SK-N-SH (cell line): ENCODE results near the gene CMC1. TPM values are rescaled to one million over a fixed set of nuclear protein-coding genes. Genes with fewer than 3 reads are reported as not detected.

Source experiments
- CTCF ChIA-PET: fragments of 300-600, 350-600 bp; formaldehyde crosslinking; extraction: SDS; loops from one replicate; lab custom pipeline; 2021; lab: Yijun Ruan, JAX
- POLR2A ChIA-PET: fragments of 350-600 bp; sonication (Branson Sonifier 250); formaldehyde crosslinking; extraction: SDS; loops from one replicate; lab custom pipeline; 2020; ENCODE audit warnings: antibody characterized with exemption, inconsistent platforms; lab: Yijun Ruan, JAX
- DNase-seq: peaks from one replicate; pipeline ENCODE4 v3.0.0; 2012
- H2AFZ ChIP-seq: fragments of 200-600 bp; sonication (generic); 2 replicates; pipeline ENCODE4 v1.8.1; 2016; ENCODE audit warnings: antibody characterized with exemption, mild to moderate bottlenecking, low read depth
- H3F3A ChIP-seq: fragments of 200-600 bp; sonication (generic); replicated peaks from 2 replicates; pipeline ENCODE3; 2016; ENCODE audit warnings: antibody characterized with exemption, mild to moderate bottlenecking; ENCODE audit not compliant: insufficient read depth
- H3K27ac ChIP-seq, 2 experiments: fragments of 200-500 bp in 1 of 2; fragments of 200-600 bp in 1 of 2; sonication (Bioruptor generic) in 1 of 2; sonication (generic), shearing (Covaris generic) in 1 of 2; 2 replicates each; pipeline versions ENCODE4 v1.5.1 to v1.6.1; 2014 to 2016; ENCODE audit warnings: low read depth in 2 of 2, inconsistent platforms in 1 of 2, low read length in 1 of 2, mild to moderate bottlenecking in 1 of 2, mixed read lengths in 1 of 2
- H3K27me3 ChIP-seq: fragments of 200-600 bp; sonication (generic), shearing (Covaris generic); 2 replicates; pipeline ENCODE4 v1.6.1; 2016; ENCODE audit warnings: mixed run types; ENCODE audit not compliant: insufficient read depth
- H3K36me3 ChIP-seq, 2 experiments: fragments of 200-500 bp in 1 of 2; fragments of 200-600 bp in 1 of 2; sonication (Bioruptor generic) in 1 of 2; sonication (generic) in 1 of 2; replicated peaks in 1 of 2; 2 replicates each; pipeline versions ENCODE3 to v1.5.1; 2014 to 2016; ENCODE audit warnings: low read length in 1 of 2, mild to moderate bottlenecking in 1 of 2; ENCODE audit not compliant: insufficient read depth in 2 of 2, control insufficient read depth in 1 of 2
- H3K4me1 ChIP-seq, 2 experiments: fragments of 200-500 bp in 1 of 2; fragments of 200-600 bp in 1 of 2; sonication (Bioruptor generic) in 1 of 2; sonication (generic), shearing (Covaris generic) in 1 of 2; 2 replicates each; pipeline versions ENCODE4 v1.5.1 to v1.6.1; 2014 to 2016; ENCODE audit warnings: low read depth in 1 of 2, low read length in 1 of 2, mixed run types in 1 of 2; ENCODE audit not compliant: insufficient read depth in 2 of 2, control insufficient read depth in 1 of 2
- H3K4me2 ChIP-seq: fragments of 200-600 bp; sonication (generic), shearing (Covaris generic); 2 replicates; pipeline ENCODE4 v1.6.1; 2017; ENCODE audit warnings: mixed run types
- H3K4me3 ChIP-seq, 2 experiments: fragments of 200-500 bp in 1 of 2; fragments of 200-600 bp in 1 of 2; sonication (Bioruptor generic) in 1 of 2; sonication (generic), shearing (Covaris generic) in 1 of 2; 2 replicates each; pipeline versions ENCODE4 v1.5.1 to v1.8.1; 2014 to 2016; ENCODE audit warnings: low read depth in 2 of 2, inconsistent platforms in 1 of 2, low read length in 1 of 2, mild to moderate bottlenecking in 1 of 2, mixed read lengths in 1 of 2, moderate library complexity in 1 of 2
- H3K79me2 ChIP-seq: fragments of 200-600 bp; sonication (generic); 2 replicates; pipeline ENCODE4 v1.8.1; 2017; ENCODE audit warnings: mild to moderate bottlenecking; ENCODE audit not compliant: insufficient read depth
- H3K9ac ChIP-seq: fragments of 200-600 bp; sonication (generic); 2 replicates; pipeline ENCODE4 v1.6.1; 2017; ENCODE audit warnings: mixed run types
- H3K9me2 ChIP-seq: fragments of 200-600 bp; sonication (generic); 2 replicates; pipeline ENCODE4 v1.6.1; 2017; ENCODE audit warnings: mixed run types
- H3K9me3 ChIP-seq: fragments of 200-600 bp; sonication (generic); 2 replicates; pipeline ENCODE4 v1.6.1; 2017; ENCODE audit warnings: mixed run types, mild to moderate bottlenecking, moderate library complexity
- H4K20me1 ChIP-seq: fragments of 200-600 bp; sonication (generic); 2 replicates; pipeline ENCODE4 v1.6.1; 2017; ENCODE audit warnings: mild to moderate bottlenecking, mixed run types; ENCODE audit not compliant: insufficient read depth
- ELF1 ChIP-seq: IDR thresholded peaks from 2 replicates; pipeline ENCODE4 v1.4.0; 2012
- EP300 ChIP-seq, 2 experiments: IDR thresholded peaks; 2 replicates each; pipeline versions ENCODE4 v1.4.0 to v1.6.1; 2012; ENCODE audit warnings: borderline replicate concordance in 1 of 2, low read depth in 1 of 2, low read length in 1 of 2
- EZH2phosphoT487 ChIP-seq: fragments of 200-600 bp; sonication (generic); IDR thresholded peaks from 2 replicates; pipeline ENCODE4 v1.6.1; 2017; ENCODE audit warnings: low read depth, mixed run types, mild to moderate bottlenecking, antibody characterized with exemption, moderate library complexity, borderline replicate concordance
- FOXJ3 ChIP-seq: sonication (generic); formaldehyde crosslinking; IDR thresholded peaks from 2 replicates; pipeline ENCODE4 v1.5.1; 2020; ENCODE audit warnings: mild to moderate bottlenecking, missing genetic modification reagents
- FOXM1 ChIP-seq: IDR thresholded peaks from 2 replicates; pipeline ENCODE4 v1.4.0; 2012; ENCODE audit warnings: low read depth, mild to moderate bottlenecking
- GABPA ChIP-seq: IDR thresholded peaks from 2 replicates; pipeline ENCODE4 v1.4.0; 2012; ENCODE audit warnings: low read depth, mild to moderate bottlenecking
- GATA2 ChIP-seq: sonication (generic); formaldehyde crosslinking; IDR thresholded peaks from 2 replicates; pipeline ENCODE4 v1.5.0; 2020; ENCODE audit warnings: mild to moderate bottlenecking, missing genetic modification reagents
- JUND ChIP-seq: IDR thresholded peaks from 2 replicates; pipeline ENCODE4 v1.4.0; 2012
- MEF2A ChIP-seq: IDR thresholded peaks from 2 replicates; pipeline ENCODE4 v1.4.0; 2012; ENCODE audit warnings: low read depth, borderline replicate concordance
- MXI1 ChIP-seq: IDR thresholded peaks from 2 replicates; pipeline ENCODE4 v1.6.1; 2012; ENCODE audit warnings: mild to moderate bottlenecking, low read depth, low read length, improper control_type of control experiment
- NFIC ChIP-seq: IDR thresholded peaks from 2 replicates; pipeline ENCODE4 v1.4.0; 2012; ENCODE audit warnings: borderline replicate concordance
- NRF1 ChIP-seq: IDR thresholded peaks from 2 replicates; pipeline ENCODE4 v1.6.1; 2012; ENCODE audit warnings: low read depth, mild to moderate bottlenecking, low read length
- POLR2AphosphoS5 ChIP-seq: IDR thresholded peaks from 2 replicates; pipeline ENCODE4 v1.6.1; 2012; ENCODE audit warnings: low read depth, low read length
- RCOR1 ChIP-seq: fragments of 150-350 bp; IDR thresholded peaks from 2 replicates; pipeline ENCODE4 v1.6.1; 2017; ENCODE audit warnings: antibody characterized with exemption, low read length
- REST ChIP-seq: IDR thresholded peaks from 2 replicates; pipeline ENCODE4 v1.6.1; 2012; ENCODE audit warnings: mild to moderate bottlenecking, low read depth, low read length, moderate library complexity
- RFX5 ChIP-seq: IDR thresholded peaks from 2 replicates; pipeline ENCODE4 v1.6.1; 2012; ENCODE audit warnings: mild to moderate bottlenecking, improper control_type of control experiment, low read length
- SIN3A ChIP-seq: IDR thresholded peaks from 2 replicates; pipeline ENCODE4 v1.6.1; 2012; ENCODE audit warnings: low read depth, mild to moderate bottlenecking, low read length, moderate library complexity, borderline replicate concordance
- SMC3 ChIP-seq: IDR thresholded peaks from 2 replicates; pipeline ENCODE4 v1.6.1; 2012; ENCODE audit warnings: low read depth, low read length, improper control_type of control experiment
- TAF1 ChIP-seq: IDR thresholded peaks from 2 replicates; pipeline ENCODE4 v1.6.1; 2012; ENCODE audit warnings: low read depth, mild to moderate bottlenecking, low read length, moderate library complexity, borderline replicate concordance
- TCF12 ChIP-seq: IDR thresholded peaks from 2 replicates; pipeline ENCODE4 v1.4.0; 2012
- USF2 ChIP-seq: fragments of 150-350 bp; IDR thresholded peaks from 2 replicates; pipeline ENCODE4 v1.6.1; 2017; ENCODE audit warnings: antibody characterized with exemption, low read length, low read depth, borderline replicate concordance
- ZBTB33 ChIP-seq: IDR thresholded peaks from 2 replicates; pipeline ENCODE4 v1.4.0; 2012; ENCODE audit warnings: low read depth, borderline replicate concordance
- WGBS: methylation state at CpG from one replicate; pipeline ENCODE4 v1.1.6; 2017; ENCODE audit warnings: low lambda C conversion rate; 5-methylcytosine and 5-hydroxymethylcytosine counted together
- polyA plus RNA-seq, 3 experiments: library from polyadenylated mRNA; depleted of rRNA; stranded (reverse); fragments of >200 nt; gene quantifications; 2 replicates each; pipeline ENCODE4 v1.2.3, GENCODE V29; 2012
- TF ChIP-seq, protein P1 (sequence below): IDR thresholded peaks from 2 replicates; pipeline ENCODE4 v1.4.0; 2012; ENCODE audit warnings: low read depth
- TF ChIP-seq, protein P2 (sequence below): IDR thresholded peaks from 2 replicates; pipeline ENCODE4 v1.4.0; 2012; ENCODE audit warnings: low read depth, borderline replicate concordance

The CMC1 gene
- 21.4 and 24.1 TPM in 2 replicates for polyA plus RNA-seq (2012; rRNA removed)
- 29.3 and 37.8 TPM in 2 replicates for polyA plus RNA-seq (2012; cell fraction: cytosol; rRNA removed)
- 13.1 and 14.3 TPM in 2 replicates for polyA plus RNA-seq (2012; cell fraction: nucleus; rRNA removed)

DNA sequence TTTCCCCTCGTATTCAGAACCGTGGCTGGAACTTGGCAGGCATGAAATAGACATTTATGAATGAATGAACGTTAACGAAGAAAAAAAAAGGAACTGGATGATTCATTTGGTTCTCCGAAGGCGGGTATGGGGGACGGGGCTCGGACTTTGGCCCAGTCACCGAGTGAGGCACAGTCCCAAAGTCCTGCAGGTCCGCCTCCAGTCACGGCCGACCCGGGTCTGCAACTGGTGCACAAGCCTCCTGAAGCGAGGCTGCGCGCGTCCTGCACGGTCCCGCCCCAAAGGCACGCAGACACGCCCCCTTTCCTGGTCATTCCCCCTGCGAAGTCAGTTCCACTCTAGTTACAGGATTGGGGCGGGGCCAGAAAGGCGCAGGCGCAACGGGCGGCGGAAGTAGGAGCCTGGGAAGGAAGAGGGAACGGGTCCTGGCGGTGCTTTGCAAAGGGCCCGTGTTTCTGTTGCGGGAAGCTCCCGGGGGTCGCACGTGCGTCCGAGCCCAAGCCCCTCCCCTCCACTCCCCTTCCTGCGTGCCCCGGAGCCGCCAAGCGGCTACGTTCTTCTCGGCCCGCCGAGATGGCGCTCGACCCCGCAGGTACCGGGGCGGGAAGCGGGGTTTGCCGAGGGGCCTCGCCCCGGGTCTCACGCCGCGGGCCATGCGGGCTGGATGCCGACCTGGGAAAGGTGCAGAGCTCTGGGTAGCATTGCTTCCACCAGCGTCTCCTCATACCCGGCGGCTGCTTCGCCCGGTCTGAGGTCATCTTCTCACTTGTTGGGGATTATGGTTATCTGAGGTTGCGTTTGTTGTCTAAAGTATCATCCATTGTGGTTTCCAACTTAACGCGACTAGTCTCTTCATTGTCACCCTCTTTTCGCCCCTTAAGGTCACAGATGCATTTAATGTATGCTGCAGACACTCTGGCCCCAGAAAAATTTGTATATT is at the start of gene CMC1:
CMC1 (plus strand) TSS at position 399 of the 940 bp plus-strand sequence; CDS start at position 574, 175 bp downstream.
- Histone ChIP-seq H3K4me3 (peak within 1 kb of the TSS; percentile 76 to 96), H4K20me1 (no peaks in the 10 kb centered on the region; the same call in 1 of the 2 replicates)
- CTCF ChIA-PET = interaction anchor here (0.8 to 1.2 kb wide), 2 partner anchors 14 to 45 kb away, joined by 3 to 4 read pairs; no protein-coding TSS in a partner anchor
- POLR2A ChIA-PET = interaction anchor here (1.0 kb wide), 1 partner anchor 51 kb away, joined by 3 read pairs; no protein-coding TSS in a partner anchor
- TF ChIP-seq, protein P1, sequence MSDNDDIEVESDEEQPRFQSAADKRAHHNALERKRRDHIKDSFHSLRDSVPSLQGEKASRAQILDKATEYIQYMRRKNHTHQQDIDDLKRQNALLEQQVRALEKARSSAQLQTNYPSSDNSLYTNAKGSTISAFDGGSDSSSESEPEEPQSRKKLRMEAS = peak; percentile 89
- TF ChIP-seq POLR2AphosphoS5 = peak; percentile 93
- TF ChIP-seq RCOR1 = peak; percentile 49; the same call in 1 of the 2 replicates
- no peak for TF ChIP-seq USF2
- TF ChIP-seq MXI1 = peak; percentile 93
- peak; percentile 67 for TF ChIP-seq GABPA
- peak; percentile 20; the same call in 1 of the 2 replicates for TF ChIP-seq RFX5
- no peak for TF ChIP-seq FOXM1
- TF ChIP-seq GATA2 = no peak
- TF ChIP-seq JUND = no peak
- TF ChIP-seq NFIC = no peak
- 0 out of 2 replicates have a peak, but pooled peaks have one; percentile 69 for TF ChIP-seq SIN3A
- TF ChIP-seq FOXJ3 (CRISPR knock-in tag) = 0 out of 2 replicates have a peak, but pooled peaks have one; percentile 52
- TF ChIP-seq REST = no peak
- TF ChIP-seq, protein P2, sequence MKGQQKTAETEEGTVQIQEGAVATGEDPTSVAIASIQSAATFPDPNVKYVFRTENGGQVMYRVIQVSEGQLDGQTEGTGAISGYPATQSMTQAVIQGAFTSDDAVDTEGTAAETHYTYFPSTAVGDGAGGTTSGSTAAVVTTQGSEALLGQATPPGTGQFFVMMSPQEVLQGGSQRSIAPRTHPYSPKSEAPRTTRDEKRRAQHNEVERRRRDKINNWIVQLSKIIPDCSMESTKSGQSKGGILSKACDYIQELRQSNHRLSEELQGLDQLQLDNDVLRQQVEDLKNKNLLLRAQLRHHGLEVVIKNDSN = no peak
- peak; percentile 84 for TF ChIP-seq NRF1
- no peak for TF ChIP-seq ZBTB33
- no peak for TF ChIP-seq EZH2phosphoT487
- no peak for TF ChIP-seq EP300 (IDR thresholded peaks at IDR 0.05; ENCODE audit: borderline replicate concordance in 1 of 2, low read depth in 1 of 2, low read length in 1 of 2)
- TF ChIP-seq ELF1 = peak; percentile 50; the same call in 1 of the 2 replicates
- TF ChIP-seq TAF1 = peak; percentile 77; the same call in 1 of the 2 replicates
- no peak for TF ChIP-seq TCF12
- no peak for TF ChIP-seq SMC3
- no peak for TF ChIP-seq MEF2A
- TF ChIP-seq, all 33 proteins: peak for 11
- Histone ChIP-seq H3K9me3 (no peaks in the 10 kb centered on the region), H3K27me3 (no peaks in the 10 kb centered on the region), H3K4me1 (peaks cover 0 to 4% of the 10 kb centered on the region in 2 experiments; a peak in 2 of 4 replicates), H3K9me2 (no peaks in the 10 kb centered on the region), H3K36me3 (no peaks in the 10 kb centered on the region), H3K27ac (peak within 1 kb of the TSS; percentile 64 to 92), H3K79me2 (peaks cover 45% of the 10 kb centered on the region), H3F3A (no peaks in the 10 kb centered on the region), H3K4me2 (peak within 1 kb of the TSS; percentile 66), H2AFZ (peak within 1 kb of the TSS; percentile 99), H3K9ac (peak within 1 kb of the TSS; percentile 92)
- under 1% methylated on average over 28 of the region's 68 CpGs for WGBS
- peak; percentile 96 for DNase-seq
